Measurements from ENCODE around the gene DIO2.

DIO2 gene

DNA sequence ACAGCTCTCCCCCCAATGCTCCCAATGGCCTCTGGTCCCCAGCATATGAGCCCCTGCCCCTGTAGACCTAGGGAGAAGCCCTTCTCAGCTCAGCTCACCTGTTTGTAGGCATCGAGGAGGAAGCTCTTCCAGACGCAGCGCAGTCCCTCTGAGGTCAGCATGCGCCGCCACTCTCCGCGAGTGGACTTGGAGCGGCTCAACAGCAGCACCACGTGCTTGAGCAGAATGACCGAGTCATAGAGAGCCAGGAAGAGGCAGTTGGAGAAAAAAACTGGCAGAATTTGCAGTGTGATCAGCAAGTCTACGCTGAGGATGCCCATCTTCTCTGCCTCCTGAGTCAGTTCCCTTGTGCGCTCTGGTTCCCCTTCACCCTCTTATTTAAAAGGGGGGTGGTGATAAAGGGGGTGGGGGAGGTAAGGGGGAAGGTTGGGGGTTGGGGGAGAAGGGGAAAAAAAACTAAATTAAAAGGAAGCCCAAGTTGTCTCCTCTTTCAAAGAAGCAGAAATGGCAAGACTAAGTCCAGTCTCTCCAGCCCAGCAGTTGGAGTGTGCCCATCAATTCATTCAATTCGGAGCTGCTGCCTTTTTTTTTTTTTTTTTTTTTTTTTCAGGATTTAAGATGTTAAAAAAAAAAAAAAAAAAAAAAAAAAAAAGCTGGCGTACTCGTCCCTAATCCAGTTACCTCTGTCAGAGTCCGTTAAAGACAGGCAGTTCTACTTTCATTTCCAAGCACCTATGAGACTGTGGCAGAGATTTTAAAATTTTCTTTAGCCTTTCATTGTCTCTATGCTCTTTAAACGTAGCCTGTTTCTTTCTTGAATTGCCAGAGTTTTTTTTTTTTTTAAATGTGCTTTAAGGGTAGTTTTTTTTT, at the start of gene DIO2:
Gene DIO2, minus strand, starts transcription at position 352 of the 870 bp plus-strand sequence. Its CDS starts 32 bp downstream, at position 320.
- no peak for DNase-seq (ENCODE audit: low read depth in 2 of 3, low spot score in 1 of 3)

DNA sequence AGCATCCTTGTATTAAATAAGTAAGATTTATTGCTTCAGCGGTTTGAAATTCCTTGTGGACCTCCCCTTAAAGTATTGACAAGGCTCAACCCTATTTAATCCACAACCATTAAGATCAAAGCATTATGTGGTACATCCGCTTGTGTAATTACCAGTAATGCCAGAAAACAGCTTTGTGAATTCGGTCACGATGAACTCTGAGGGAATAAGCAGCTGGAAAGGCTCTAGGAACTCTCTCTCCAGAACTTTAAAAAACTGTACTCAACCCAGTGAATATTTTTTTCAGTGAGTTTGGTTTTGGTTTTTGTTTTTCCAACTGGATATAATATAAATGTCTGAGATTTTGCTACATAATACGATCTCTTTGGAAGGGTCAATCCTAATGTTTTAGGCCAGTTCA, 49.3 kb upstream of the DIO2 start:
- DNase-seq (ENCODE audit: low read depth in 2 of 3, low spot score in 1 of 3) = no peak

DNA sequence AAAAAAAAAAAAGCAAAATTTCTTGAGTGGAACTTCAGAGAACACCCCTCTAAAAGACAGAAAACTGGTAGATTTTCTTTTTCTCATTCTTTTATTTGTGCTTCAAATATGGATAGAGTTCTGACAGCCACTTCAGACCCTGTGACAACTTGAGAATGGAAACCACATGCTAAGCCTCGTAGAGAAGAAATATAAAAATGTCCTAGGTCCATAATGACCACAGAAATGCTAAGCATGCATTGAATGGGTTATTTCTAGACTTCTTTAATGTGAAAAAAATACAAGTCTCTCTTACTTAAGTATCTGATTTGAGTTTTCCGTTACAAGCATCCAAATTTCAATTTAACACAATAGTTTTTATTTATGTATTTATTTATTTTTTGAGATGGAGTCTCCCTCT, 28.3 kb upstream of the DIO2 start:
- no peak for DNase-seq (ENCODE audit: low read depth in 2 of 3, low spot score in 1 of 3)

GRCh38 chr14:80237143-80237542, 25.8 kb upstream of the DIO2 start:
- no peak for DNase-seq (ENCODE audit: low read depth in 2 of 3, low spot score in 1 of 3)

GRCh38 chr14:80233470-80234089, 22.3 kb upstream of the DIO2 start:
- no peak for DNase-seq (ENCODE audit: low read depth in 2 of 3, low spot score in 1 of 3)

DNA sequence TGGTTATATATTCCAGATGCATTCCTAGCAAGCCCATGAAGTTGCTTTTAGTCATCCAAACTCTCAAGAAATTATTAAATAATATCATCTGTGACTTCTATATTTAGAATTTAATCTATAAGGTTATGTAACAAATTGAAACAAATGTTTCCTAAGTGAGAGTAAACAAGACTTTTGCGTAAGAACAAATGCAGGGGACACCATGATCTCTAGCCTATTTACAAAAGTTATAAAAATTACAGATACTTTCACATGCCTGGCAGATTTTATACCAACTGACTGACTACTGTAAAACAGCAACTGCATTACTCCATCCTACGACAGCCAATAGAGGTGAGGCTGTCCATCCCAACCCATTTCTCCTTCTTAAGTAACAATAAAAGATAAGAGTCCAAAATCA, 20.4 kb upstream of the DIO2 start:
- DNase-seq (ENCODE audit: low read depth in 2 of 3, low spot score in 1 of 3) = no peak

GRCh38 chr14:80223696-80224465, 12.6 kb upstream of the DIO2 start:
- no peak for DNase-seq (ENCODE audit: low read depth in 2 of 3, low spot score in 1 of 3)

DNA sequence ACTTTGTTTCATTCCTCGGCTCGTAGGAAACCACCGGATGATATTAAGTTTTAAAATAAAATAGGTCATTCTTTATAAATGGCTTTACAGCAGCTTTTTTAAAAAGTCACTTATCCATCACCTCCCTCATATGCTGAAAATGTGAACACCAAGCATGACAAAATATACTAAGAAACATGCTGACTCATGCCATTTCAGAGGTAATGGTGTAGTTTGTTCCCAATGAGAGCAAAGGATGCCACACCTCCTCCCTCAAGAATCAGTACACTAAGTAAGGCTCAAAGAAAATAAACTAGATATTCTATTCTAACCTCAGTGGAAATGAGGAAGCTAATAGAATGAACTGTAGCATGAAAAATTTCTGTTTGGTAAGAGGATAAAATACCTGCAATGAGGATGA, 5.5 kb upstream of the DIO2 start:
- DNase-seq (ENCODE audit: low read depth in 2 of 3, low spot score in 1 of 3) = no peak

GRCh38 chr14:80215756-80216581, 4.7 kb upstream of the DIO2 start:
- DNase-seq (ENCODE audit: low read depth in 2 of 3, low spot score in 1 of 3) = no peak

DNA sequence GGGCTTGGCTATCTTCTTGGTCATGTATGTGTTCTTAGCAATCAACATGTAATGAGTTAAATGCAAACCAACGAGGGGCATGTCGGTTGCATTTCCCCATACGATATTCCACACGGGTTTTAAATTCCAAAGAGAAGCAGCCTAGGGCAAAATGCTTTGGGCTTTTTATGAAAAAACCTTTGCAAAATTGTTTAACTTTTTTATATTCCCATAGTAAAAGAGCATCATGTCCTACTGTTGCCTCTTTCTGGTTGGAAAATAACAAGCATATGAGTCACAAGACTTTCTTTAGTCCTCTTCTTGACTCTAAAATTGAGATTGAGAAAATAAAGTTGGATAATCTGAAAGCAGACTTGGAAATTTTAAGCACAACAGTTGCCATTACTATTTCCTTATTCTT, 3.8 kb upstream of the DIO2 start:
- DNase-seq (ENCODE audit: low read depth in 2 of 3, low spot score in 1 of 3) = no peak

GRCh38 chr14:80213602-80214001, 2.3 kb upstream of the DIO2 start:
- peak in 1 of 3 donors; percentile 4 for DNase-seq (ENCODE audit: low read depth in 2 of 3, low spot score in 1 of 3)

GRCh38 chr14:80212023-80212397, 706 bp upstream of the DIO2 start:
- no peak for DNase-seq (ENCODE audit: low read depth in 2 of 3, low spot score in 1 of 3)

DNA sequence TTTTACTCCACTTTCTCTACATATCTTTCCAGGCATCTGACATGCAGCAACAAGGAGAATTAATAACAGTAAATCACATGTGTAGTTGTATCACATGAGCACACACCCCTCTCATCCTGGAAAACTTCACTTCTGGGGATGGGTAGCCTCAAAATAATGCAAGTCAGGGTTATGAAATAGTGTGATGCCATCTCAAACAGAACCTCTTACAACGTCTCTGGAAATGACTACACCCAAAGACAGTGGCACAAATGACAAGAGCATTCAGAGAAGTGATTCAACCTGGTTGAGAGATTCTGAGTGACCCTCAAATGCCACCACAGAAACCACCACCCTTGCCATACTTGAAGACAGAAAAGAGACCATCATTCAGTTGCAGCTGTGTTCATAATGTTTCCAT, 2.8 kb downstream of the DIO2 start:
- DNase-seq (ENCODE audit: low read depth in 2 of 3, low spot score in 1 of 3) = no peak

DNA sequence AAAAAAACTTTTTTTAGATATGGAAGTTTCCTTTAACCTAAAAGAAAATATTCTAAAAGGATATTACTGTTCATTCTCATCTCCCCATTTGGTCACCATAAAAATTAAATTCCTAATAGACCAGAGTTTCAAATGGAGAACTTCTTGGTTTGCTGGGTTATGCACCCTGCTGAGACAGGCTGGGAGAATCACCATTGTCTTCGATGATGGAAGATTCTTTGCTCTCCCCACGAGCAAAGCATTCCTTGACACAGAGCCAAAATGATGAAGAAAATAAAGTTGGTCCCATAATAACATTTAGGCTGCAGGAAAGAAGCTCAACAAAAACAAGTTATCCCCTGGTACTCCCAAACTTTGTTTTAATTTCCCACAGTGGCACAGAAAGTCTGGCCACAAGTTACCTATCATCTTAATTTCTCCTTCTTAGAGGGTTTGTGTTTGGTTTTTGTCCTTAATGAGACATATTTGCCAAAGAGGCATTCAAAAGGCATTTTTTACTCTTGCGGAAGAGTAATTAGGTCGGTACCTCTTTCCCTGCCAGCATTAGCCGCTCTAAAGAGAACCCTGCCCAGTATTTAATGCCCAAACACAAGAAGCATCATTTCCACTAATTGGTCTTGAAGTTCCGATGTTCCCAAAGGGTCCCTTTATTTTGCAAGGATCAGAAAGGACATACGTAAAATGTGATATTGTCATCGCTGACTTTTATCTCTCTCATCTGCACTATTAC, 4.8 kb downstream of the DIO2 start:
- DNase-seq (ENCODE audit: low read depth in 2 of 3, low spot score in 1 of 3) = no peak

GRCh38 chr14:80202888-80203562, 8.3 kb downstream of the DIO2 start:
- peak in 1 of 3 donors; percentile 10 for DNase-seq (ENCODE audit: low read depth in 2 of 3, low spot score in 1 of 3)

GRCh38 chr14:80200093-80200492, 11.2 kb downstream of the DIO2 start:
- DNase-seq (ENCODE audit: low read depth in 2 of 3, low spot score in 1 of 3) = no peak

DNA sequence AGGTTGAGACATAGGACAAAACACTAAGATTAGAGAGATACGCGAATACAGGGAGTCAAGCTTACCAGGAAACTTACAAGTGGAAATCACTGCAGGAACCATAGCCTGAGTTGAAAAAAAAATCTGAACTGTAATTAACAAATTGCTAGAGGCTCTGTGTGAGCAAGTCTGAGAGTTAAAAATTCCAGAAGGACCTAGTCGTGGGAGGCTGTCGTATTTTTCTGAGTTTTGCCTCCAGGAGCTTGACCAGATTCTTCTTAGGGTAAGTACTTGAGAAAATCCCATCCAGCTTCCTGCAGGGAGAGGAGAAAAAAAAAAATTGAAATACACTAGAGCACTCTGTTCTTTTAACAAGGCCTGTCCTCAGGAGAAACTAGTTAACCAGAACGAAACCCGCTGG, 22.7 kb downstream of the DIO2 start:
- no peak for DNase-seq (ENCODE audit: low read depth in 2 of 3, low spot score in 1 of 3)

- no peak for DNase-seq (ENCODE audit: low read depth in 2 of 3, low spot score in 1 of 3)
These were observed 25.0 kb downstream of the DIO2 start for GRCh38 chr14:80186301-80186800.

GRCh38 chr14:80176893-80177292, 34.4 kb downstream of the DIO2 start:
- no peak for DNase-seq (ENCODE audit: low read depth in 2 of 3, low spot score in 1 of 3)
